ENCODE data around the gene ATP6V0B.

The ATP6V0B gene

GRCh38 chr1:43974443-43975248 lies at the start of gene ATP6V0B:
TSS of gene ATP6V0B (plus strand) at chr1:43974960. CDS start at chr1:43975041, 81 bp downstream.
- DNase-seq (ENCODE audit: low spot score) = peak; percentile 94

- DNase-seq (ENCODE audit: low spot score) = no peak
These were observed 48.9 kb upstream of the ATP6V0B start for GRCh38 chr1:43925846-43926245.

GRCh38 chr1:43930168-43930948 lies 44.4 kb upstream of the ATP6V0B start:
- peak; percentile 48 for DNase-seq (ENCODE audit: low spot score)

GRCh38 chr1:43930949-43931275 lies 43.8 kb upstream of the ATP6V0B start:
- DNase-seq (ENCODE audit: low spot score) = no peak

- no peak for DNase-seq (ENCODE audit: low spot score)
These were observed 42.8 kb upstream of the ATP6V0B start for GRCh38 chr1:43931711-43932660.

- no peak for DNase-seq (ENCODE audit: low spot score)
These were observed 41.9 kb upstream of the ATP6V0B start for GRCh38 chr1:43932786-43933385.

- DNase-seq (ENCODE audit: low spot score) = no peak
These were observed 41.2 kb upstream of the ATP6V0B start, which contains the start of gene ARTN for GRCh38 chr1:43933386-43934100. TSS of gene ARTN (plus strand) at chr1:43933801. CDS start at chr1:43935657, 1,856 bp downstream.

GRCh38 chr1:43934101-43934985 lies 40.4 kb upstream of the ATP6V0B start:
- peak; percentile 64 for DNase-seq (ENCODE audit: low spot score)

GRCh38 chr1:43934986-43935324 lies 39.8 kb upstream of the ATP6V0B start:
- DNase-seq (ENCODE audit: low spot score) = no peak

GRCh38 chr1:43935711-43936427 lies 38.9 kb upstream of the ATP6V0B start:
- DNase-seq (ENCODE audit: low spot score) = no peak

- DNase-seq (ENCODE audit: low spot score) = no peak
These were observed 38.2 kb upstream of the ATP6V0B start for GRCh38 chr1:43936431-43937151.

GRCh38 chr1:43937179-43937865 lies 37.4 kb upstream of the ATP6V0B start:
- no peak for DNase-seq (ENCODE audit: low spot score)

- no peak for DNase-seq (ENCODE audit: low spot score)
These were observed 36.4 kb upstream of the ATP6V0B start for GRCh38 chr1:43938383-43938782.

GRCh38 chr1:43938892-43939587 lies 35.7 kb upstream of the ATP6V0B start:
- no peak for DNase-seq (ENCODE audit: low spot score)

- no peak for DNase-seq (ENCODE audit: low spot score)
These were observed 32.3 kb upstream of the ATP6V0B start for GRCh38 chr1:43942411-43942810.

GRCh38 chr1:43944860-43945259 lies 29.9 kb upstream of the ATP6V0B start:
- DNase-seq (ENCODE audit: low spot score) = no peak

- no peak for DNase-seq (ENCODE audit: low spot score)
These were observed 29.0 kb upstream of the ATP6V0B start for GRCh38 chr1:43945674-43946235.
